SK-N-SH treated with all-trans-retinoic acid at 6 μM for 48 hours (cell line): Measurements from ENCODE around the gene MUC5AC.

Experiments
- ARNTL ChIP-seq: fragments of 450-650 bp; formaldehyde crosslinking; IDR thresholded peaks from 2 replicates; pipeline ENCODE4 v1.5.0; 2020; ENCODE audit warnings: low read depth, mild to moderate bottlenecking, moderate library complexity, borderline replicate concordance
- CREB5 ChIP-seq: fragments of 250-450 bp; sonication (Bioruptor Pico); IDR thresholded peaks from 2 replicates; pipeline ENCODE4 v1.5.1; 2020; ENCODE audit warnings: low read depth, mild to moderate bottlenecking, moderate library complexity
- RARB ChIP-seq: fragments of 250-450 bp; sonication (Bioruptor Pico); IDR thresholded peaks from 2 replicates; pipeline ENCODE4 v1.8.0; 2021; ENCODE audit warnings: mild to moderate bottlenecking, moderate library complexity
- TOX ChIP-seq: fragments of 250-450 bp; sonication (Bioruptor Pico); IDR thresholded peaks from 2 replicates; pipeline ENCODE4 v1.8.0; 2021; ENCODE audit warnings: mild to moderate bottlenecking, moderate library complexity, borderline replicate concordance
- TSHZ2 ChIP-seq: fragments of 250-450 bp; sonication (Bioruptor Pico); IDR thresholded peaks from 2 replicates; pipeline ENCODE4 v1.5.0; 2020; ENCODE audit warnings: mild to moderate bottlenecking, moderate library complexity
- ZC3H10 ChIP-seq: fragments of 250-450 bp; sonication (Bioruptor Pico); IDR thresholded peaks from 2 replicates; pipeline ENCODE4 v1.5.1; 2021; ENCODE audit warnings: mild to moderate bottlenecking, moderate library complexity
- ZFP3 ChIP-seq: fragments of 250-450 bp; sonication (Bioruptor Pico); IDR thresholded peaks from 2 replicates; pipeline ENCODE4 v1.5.0; 2020; ENCODE audit warnings: mild to moderate bottlenecking, moderate library complexity
- ZNF70 ChIP-seq: fragments of 450-650 bp; formaldehyde crosslinking; IDR thresholded peaks from 2 replicates; pipeline ENCODE4 v1.5.0; 2020; ENCODE audit warnings: mild to moderate bottlenecking, moderate library complexity
- TF ChIP-seq, protein P1 (sequence below): fragments of 250-450 bp; sonication (Bioruptor Pico); IDR thresholded peaks from 2 replicates; pipeline ENCODE4 v1.8.0; 2020; ENCODE audit warnings: mild to moderate bottlenecking, moderate library complexity, borderline replicate concordance

DNA sequence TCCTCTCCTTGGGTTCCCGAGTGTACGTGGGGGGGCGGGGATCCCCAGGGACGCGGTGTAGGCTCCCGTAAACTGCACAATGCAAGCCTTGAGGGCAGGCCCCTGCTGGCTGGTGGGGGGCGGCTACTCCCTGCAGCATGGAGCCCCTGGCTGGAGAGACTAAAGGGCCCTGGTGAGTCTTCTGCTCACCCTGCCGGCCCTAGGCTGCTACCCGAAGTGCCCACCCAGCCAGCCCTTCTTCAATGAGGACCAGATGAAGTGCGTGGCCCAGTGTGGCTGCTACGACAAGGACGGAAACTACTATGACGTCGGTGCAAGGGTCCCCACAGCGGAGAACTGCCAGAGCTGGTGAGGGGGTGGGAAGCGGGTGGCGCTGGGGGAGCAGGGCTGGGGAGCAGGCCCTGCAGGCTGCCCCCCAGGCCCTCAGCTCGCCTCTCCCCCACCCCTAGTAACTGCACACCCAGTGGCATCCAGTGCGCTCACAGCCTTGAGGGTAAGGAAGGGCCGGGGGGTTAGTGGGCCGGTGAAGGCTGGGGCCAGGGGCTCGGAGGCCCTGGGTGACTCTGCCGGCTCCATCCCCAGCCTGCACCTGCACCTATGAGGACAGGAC, 81.9 kb downstream of the MUC5AC start:
- TF ChIP-seq ZNF70 (no peak), ARNTL (CRISPR knock-in tag) (no peak), ZFP3 (CRISPR knock-in tag) (no peak), ZC3H10 (CRISPR knock-in tag) (no peak), TOX (CRISPR knock-in tag) (no peak), CREB5 (CRISPR knock-in tag) (no peak), TSHZ2 (no peak), RARB (CRISPR knock-in tag) (no peak)
- TF ChIP-seq, protein P1, sequence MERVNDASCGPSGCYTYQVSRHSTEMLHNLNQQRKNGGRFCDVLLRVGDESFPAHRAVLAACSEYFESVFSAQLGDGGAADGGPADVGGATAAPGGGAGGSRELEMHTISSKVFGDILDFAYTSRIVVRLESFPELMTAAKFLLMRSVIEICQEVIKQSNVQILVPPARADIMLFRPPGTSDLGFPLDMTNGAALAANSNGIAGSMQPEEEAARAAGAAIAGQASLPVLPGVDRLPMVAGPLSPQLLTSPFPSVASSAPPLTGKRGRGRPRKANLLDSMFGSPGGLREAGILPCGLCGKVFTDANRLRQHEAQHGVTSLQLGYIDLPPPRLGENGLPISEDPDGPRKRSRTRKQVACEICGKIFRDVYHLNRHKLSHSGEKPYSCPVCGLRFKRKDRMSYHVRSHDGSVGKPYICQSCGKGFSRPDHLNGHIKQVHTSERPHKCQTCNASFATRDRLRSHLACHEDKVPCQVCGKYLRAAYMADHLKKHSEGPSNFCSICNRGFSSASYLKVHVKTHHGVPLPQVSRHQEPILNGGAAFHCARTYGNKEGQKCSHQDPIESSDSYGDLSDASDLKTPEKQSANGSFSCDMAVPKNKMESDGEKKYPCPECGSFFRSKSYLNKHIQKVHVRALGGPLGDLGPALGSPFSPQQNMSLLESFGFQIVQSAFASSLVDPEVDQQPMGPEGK (CRISPR knock-in tag) = no peak
